ENCODE results near the gene DCTPP1. TPM values are rescaled to one million over a fixed set of nuclear protein-coding genes. Genes with fewer than 3 reads are reported as not detected.

DCTPP1 gene
- total and polyA plus RNA-seq, 2 of the 13 experiments (the other 11 are each of a cell fraction or from before 2014, with no cell fraction given): 54.8 to 74.4 TPM

DNA sequence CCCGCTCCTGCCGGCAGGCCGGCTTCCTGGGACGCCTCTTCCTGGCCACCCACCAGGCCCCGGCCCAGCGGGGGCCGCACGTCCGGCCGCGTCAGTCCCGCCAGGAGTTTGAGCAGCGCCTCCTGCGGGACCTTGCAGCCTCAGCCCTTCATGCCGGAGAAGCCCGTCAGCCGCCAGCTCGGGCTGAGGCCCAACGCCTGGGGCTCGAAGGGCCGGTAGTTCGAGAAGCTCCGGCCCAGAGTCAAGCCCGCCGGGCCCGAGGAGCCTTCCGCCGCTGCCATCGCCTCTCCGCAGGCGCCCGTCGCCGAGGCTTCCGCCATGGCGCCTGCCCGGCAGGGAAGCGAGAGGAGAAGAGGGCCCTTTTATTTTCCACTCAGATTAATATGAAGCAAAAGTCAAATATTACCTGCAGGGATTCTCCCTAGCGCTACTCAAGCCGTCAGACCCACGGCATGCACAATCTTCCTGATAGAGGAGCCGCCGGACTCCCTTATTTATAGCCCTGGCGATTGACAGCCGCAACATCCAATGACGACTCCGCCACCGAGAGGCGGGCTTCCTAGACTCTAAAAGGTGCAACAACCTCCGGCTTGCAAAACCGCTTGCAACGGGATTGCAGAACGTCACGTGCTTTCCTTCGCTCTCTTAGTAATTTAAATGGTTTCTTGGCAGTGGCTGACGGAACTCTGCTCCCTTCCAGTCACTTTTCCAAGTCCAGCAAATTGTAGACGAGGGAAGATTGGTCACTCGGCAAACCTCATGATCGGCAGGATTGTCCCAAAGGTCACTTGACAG lies 15.8 kb upstream of the DCTPP1 start, which contains the start of gene SEPHS2 (continued):
- TF ChIP-seq, protein P1, sequence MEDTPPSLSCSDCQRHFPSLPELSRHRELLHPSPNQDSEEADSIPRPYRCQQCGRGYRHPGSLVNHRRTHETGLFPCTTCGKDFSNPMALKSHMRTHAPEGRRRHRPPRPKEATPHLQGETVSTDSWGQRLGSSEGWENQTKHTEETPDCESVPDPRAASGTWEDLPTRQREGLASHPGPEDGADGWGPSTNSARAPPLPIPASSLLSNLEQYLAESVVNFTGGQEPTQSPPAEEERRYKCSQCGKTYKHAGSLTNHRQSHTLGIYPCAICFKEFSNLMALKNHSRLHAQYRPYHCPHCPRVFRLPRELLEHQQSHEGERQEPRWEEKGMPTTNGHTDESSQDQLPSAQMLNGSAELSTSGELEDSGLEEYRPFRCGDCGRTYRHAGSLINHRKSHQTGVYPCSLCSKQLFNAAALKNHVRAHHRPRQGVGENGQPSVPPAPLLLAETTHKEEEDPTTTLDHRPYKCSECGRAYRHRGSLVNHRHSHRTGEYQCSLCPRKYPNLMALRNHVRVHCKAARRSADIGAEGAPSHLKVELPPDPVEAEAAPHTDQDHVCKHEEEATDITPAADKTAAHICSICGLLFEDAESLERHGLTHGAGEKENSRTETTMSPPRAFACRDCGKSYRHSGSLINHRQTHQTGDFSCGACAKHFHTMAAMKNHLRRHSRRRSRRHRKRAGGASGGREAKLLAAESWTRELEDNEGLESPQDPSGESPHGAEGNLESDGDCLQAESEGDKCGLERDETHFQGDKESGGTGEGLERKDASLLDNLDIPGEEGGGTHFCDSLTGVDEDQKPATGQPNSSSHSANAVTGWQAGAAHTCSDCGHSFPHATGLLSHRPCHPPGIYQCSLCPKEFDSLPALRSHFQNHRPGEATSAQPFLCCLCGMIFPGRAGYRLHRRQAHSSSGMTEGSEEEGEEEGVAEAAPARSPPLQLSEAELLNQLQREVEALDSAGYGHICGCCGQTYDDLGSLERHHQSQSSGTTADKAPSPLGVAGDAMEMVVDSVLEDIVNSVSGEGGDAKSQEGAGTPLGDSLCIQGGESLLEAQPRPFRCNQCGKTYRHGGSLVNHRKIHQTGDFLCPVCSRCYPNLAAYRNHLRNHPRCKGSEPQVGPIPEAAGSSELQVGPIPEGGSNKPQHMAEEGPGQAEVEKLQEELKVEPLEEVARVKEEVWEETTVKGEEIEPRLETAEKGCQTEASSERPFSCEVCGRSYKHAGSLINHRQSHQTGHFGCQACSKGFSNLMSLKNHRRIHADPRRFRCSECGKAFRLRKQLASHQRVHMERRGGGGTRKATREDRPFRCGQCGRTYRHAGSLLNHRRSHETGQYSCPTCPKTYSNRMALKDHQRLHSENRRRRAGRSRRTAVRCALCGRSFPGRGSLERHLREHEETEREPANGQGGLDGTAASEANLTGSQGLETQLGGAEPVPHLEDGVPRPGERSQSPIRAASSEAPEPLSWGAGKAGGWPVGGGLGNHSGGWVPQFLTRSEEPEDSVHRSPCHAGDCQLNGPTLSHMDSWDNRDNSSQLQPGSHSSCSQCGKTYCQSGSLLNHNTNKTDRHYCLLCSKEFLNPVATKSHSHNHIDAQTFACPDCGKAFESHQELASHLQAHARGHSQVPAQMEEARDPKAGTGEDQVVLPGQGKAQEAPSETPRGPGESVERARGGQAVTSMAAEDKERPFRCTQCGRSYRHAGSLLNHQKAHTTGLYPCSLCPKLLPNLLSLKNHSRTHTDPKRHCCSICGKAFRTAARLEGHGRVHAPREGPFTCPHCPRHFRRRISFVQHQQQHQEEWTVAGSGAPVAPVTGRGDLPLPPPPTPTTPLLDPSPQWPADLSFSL (CRISPR knock-in tag; IDR thresholded peaks at IDR 0.05): no peak
- TF ChIP-seq, protein P2, sequence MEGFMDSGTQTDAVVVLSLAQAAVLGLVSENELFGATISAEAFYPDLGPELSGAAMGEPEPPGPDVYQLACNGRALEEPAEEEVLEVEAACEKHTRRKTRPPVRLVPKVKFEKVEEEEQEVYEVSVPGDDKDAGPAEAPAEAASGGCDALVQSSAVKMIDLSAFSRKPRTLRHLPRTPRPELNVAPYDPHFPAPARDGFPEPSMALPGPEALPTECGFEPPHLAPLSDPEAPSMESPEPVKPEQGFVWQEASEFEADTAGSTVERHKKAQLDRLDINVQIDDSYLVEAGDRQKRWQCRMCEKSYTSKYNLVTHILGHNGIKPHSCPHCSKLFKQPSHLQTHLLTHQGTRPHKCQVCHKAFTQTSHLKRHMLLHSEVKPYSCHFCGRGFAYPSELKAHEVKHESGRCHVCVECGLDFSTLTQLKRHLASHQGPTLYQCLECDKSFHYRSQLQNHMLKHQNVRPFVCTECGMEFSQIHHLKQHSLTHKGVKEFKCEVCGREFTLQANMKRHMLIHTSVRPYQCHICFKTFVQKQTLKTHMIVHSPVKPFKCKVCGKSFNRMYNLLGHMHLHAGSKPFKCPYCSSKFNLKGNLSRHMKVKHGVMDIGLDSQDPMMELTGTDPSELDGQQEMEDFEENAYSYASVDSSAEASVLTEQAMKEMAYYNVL (CRISPR knock-in tag; IDR thresholded peaks at IDR 0.05; ENCODE audit: borderline replicate concordance): peak; percentile 68; the same call in 1 of the 2 replicates
- TF ChIP-seq, protein P3, sequence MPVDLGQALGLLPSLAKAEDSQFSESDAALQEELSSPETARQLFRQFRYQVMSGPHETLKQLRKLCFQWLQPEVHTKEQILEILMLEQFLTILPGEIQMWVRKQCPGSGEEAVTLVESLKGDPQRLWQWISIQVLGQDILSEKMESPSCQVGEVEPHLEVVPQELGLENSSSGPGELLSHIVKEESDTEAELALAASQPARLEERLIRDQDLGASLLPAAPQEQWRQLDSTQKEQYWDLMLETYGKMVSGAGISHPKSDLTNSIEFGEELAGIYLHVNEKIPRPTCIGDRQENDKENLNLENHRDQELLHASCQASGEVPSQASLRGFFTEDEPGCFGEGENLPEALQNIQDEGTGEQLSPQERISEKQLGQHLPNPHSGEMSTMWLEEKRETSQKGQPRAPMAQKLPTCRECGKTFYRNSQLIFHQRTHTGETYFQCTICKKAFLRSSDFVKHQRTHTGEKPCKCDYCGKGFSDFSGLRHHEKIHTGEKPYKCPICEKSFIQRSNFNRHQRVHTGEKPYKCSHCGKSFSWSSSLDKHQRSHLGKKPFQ (CRISPR knock-in tag; IDR thresholded peaks at IDR 0.05; ENCODE audit: insufficient replicate concordance): peak; percentile 38
- TF ChIP-seq, protein P4, sequence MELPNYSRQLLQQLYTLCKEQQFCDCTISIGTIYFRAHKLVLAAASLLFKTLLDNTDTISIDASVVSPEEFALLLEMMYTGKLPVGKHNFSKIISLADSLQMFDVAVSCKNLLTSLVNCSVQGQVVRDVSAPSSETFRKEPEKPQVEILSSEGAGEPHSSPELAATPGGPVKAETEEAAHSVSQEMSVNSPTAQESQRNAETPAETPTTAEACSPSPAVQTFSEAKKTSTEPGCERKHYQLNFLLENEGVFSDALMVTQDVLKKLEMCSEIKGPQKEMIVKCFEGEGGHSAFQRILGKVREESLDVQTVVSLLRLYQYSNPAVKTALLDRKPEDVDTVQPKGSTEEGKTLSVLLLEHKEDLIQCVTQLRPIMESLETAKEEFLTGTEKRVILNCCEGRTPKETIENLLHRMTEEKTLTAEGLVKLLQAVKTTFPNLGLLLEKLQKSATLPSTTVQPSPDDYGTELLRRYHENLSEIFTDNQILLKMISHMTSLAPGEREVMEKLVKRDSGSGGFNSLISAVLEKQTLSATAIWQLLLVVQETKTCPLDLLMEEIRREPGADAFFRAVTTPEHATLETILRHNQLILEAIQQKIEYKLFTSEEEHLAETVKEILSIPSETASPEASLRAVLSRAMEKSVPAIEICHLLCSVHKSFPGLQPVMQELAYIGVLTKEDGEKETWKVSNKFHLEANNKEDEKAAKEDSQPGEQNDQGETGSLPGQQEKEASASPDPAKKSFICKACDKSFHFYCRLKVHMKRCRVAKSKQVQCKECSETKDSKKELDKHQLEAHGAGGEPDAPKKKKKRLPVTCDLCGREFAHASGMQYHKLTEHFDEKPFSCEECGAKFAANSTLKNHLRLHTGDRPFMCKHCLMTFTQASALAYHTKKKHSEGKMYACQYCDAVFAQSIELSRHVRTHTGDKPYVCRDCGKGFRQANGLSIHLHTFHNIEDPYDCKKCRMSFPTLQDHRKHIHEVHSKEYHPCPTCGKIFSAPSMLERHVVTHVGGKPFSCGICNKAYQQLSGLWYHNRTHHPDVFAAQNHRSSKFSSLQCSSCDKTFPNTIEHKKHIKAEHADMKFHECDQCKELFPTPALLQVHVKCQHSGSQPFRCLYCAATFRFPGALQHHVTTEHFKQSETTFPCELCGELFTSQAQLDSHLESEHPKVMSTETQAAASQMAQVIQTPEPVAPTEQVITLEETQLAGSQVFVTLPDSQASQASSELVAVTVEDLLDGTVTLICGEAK (IDR thresholded peaks at IDR 0.05): no peak
- TF ChIP-seq, protein P4 (CRISPR knock-in tag; IDR thresholded peaks at IDR 0.05): 0 out of 2 replicates have a peak, but pooled peaks have one; percentile 29
- TF ChIP-seq KDM2A (CRISPR knock-in tag; IDR thresholded peaks at IDR 0.05; ENCODE audit: borderline replicate concordance, low read depth) (peak; percentile 84), ZNF761 (CRISPR knock-in tag; conservative IDR thresholded peaks at IDR 0.05) (0 out of 2 replicates have a peak, but pooled peaks have one; percentile 76)

Data from HepG2 (cell line).